Measurements from ENCODE around the gene PRKRIP1.
"Not testable (repeated sequence)": the region's sequence is repeated elsewhere in the genome, so short reads cannot be mapped to it uniquely, and the experiment has no call there.

The PRKRIP1 gene

DNA sequence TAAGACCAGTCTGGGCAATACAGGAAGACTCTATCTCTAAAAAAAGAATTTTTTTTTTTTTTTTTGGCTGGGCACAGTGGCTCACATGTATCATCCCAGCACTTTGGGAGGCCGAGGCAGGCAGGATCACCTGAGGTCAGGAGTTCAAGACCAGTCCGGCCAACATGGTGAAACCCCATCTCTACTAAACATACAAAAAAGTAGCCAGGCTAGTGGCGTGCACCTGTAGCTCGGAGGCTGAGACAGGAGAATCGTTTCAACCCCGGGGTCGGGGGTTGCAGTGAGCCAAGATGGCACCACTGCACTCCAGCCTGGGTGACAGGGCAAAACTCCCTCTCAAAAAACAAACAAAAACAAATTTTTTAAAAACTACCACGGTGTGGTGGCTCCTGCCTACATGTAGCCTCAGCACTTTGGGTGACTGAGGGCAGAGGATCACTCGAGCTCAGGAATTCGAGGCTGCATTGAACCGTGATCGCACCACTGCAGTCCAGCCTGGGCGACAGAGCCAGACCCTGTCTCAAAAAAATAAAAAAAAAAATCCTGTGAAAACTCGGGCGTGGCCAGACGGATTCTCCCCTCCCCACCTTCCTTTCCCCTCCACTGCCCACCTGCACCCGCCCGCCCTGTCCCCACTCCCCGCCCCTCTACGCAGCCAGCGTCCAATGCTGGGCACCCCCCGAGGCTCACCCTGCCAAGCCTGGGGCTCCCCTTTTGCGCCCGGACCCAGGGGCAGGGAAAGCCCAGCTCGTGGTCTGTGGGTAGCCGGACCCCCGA, 36.5 kb downstream of the PRKRIP1 start:
- peak in 1 of 3 donors; percentile 15 for DNase-seq

- peak; percentile 82 to 96 (median 91) for DNase-seq
Observed at GRCh38 chr7:102433219-102434038, 37.3 kb downstream of the PRKRIP1 start, which contains the start of gene ORAI2. Gene ORAI2 (plus strand): TSS chr7:102433575. CDS start chr7:102438957, 5,382 bp downstream.

DNA sequence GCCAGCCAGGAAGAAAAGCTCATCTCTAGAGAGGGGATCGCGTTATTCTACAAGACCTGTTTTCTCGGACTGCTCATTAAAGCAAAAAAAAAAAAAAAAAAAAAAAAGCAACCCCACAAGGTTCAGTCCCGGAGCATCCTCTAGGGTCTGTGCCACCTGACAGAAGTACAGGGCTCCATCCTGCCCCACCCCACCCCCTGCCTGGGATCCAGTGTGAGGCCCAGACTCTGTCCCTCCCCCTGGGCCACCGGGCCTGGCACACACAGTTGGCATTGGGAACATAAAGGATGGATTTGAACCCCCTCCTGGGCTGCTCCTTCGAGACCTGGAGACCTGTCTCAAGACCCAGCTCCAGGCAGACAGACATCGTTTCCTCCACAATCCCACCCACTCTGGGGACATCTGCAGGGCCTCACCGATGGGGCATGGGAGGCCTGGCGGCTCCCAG, 37.9 kb downstream of the PRKRIP1 start:
- no peak for DNase-seq

- DNase-seq: no peak
Observed at GRCh38 chr7:102436118-102436517, 40.0 kb downstream of the PRKRIP1 start.

DNA sequence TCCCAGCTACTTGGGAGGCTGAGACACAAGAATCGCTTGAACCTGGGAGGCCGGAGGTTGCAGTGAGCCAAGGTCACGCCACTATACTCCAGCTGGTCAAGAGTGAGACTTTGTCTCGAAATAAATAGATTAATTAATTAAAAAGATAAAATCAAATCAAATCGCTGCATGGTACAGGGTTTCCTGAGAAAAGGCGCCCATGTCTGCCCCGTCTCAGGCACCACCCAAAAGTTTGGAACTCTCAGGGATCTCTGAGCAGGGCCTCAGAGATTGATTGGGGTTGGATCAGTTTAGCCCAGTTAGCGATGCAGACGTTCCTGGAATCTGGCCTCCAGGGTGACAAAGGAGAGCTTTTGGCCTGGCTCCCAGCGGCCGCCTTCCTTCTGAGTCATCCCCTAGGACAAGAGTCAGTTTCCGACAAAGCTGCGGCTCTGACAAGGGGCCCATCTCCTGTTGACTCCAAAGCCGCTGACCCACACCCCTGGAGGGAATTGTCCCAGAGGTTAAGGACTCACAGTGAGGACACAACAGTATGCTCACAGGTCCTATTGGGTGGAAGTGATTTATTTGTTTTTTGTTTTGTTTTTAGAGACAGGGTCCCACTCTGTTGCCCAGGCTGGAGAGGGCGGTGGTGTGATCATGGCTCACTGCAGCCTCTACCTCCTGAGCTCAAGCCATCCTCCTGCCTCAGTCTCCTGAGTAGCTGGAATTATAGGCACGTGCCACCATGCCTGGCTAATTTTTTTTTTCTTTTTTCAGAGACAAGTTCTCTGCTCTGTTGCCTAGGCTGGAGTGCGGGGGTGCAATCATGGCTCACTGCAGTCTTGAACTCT, 44.0 kb downstream of the PRKRIP1 start:
- no peak for DNase-seq

DNA sequence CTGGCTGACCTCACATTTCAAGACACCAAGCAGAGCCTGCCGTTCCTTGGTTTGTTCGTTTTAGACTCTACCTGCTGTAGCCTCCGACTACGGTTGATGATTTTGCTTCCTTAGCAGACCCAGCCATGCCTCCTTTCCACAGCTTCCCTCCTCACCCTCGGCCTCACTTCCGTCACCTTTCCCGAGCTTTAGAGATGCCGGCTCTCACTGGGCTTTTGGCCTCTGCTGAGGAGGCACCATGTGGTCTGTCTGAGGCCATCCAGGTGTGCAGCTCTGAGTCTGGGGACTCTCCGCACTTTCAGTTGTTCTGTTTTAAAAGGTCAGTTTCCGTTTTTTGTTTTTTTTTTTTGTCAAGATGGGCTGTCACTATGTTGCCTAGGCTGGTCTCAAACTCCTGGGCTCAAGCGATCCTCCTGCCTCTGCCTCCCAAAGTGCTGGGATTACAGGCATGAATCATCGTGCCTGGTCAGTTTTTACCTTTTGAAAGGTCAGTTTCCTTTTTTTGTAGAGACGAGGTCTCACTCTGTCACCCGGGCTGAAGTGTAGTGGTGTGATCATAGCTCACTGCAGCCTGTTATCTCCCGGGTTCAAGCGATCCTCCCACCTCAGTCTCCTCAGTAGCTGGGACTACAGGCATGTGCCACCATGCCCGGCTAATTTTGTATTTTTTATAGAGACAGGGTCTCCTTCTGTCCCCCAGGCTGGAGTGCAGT, 49.0 kb downstream of the PRKRIP1 start:
- DNase-seq: no peak

DNA sequence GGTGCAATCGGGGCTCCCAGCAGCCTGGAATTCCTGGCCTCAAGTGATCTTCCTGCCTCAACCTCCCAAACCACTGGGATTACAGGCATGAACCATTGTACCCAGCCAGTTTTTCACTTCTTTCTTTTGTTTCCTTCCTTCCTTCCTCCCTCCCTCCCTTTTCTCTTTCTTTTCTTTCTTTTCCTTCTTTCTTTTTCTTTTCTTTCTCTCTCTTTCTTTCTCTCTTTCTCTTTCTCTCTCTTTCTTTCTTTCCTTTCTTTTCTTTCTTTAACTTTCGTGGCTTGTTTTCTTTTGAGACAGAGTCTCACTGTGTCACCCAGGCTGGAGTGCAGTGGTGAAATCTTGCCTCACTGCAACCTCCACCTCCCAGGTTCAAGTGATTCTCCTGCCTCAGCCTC, 49.5 kb downstream of the PRKRIP1 start:
- no peak for DNase-seq

DNA sequence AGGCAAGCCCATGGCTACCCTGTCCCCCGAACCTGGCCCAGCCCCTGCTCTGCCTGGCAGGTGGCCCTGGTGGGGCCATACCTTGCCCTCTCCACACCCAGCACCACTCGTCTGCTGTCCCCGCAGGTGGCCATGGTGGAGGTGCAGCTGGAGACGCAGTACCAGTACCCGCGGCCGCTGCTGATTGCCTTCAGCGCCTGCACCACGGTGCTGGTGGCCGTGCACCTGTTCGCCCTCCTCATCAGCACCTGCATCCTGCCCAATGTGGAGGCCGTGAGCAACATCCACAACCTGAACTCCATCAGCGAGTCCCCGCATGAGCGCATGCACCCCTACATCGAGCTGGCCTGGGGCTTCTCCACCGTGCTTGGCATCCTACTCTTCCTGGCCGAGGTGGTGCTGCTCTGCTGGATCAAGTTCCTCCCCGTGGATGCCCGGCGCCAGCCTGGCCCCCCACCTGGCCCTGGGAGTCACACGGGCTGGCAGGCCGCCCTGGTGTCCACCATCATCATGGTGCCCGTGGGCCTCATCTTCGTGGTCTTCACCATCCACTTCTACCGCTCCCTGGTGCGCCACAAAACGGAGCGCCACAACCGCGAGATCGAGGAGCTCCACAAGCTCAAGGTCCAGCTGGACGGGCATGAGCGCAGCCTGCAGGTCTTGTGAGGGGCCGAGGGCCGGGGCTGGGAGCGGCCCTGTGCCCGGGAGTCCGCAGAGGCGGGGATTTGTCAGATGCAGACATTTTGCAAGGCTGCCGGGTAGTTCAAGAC, 50.4 kb downstream of the PRKRIP1 start:
- no peak for DNase-seq

- DNase-seq: no peak
Observed at GRCh38 chr7:102447311-102447710, 51.1 kb downstream of the PRKRIP1 start.

DNA sequence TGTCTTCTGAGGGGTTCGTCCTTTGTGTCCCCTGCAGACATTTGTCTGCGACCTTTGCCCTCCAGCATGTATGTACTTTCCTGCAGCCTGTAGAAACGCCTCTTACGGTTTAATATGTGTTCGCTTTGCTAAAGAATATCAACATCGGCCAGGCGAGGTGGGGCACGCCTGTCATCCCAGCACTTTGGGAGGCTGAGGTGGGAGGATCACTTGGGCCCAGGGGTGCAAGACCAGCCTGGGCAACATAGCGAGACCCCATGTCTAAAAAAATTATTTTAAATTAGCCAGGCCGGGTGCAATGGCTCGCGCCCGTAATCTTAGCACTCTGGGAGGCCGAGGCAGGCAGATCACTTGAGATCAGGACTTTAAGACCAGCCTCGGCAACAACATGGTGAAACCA, 53.0 kb downstream of the PRKRIP1 start:
- no peak for DNase-seq

DNA sequence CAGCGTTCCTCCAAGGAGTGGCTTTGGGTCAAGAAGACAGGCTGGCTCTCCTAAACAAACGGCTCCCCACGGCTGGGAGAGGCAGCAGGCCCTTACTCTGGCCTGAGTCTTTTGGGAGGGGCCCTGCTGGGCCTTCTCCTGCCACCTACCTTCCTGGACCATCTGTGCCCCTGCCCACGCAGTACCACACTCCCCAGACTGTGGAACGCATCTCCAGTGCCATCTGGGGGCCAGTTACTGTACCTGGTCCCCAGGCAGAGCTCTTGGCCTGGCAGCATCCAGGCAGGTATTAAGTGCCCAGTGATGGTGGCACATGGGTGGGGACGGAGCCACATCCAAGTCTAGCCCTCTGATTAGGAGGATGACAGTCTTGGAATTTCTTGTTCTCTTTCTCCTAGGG, 54.1 kb downstream of the PRKRIP1 start:
- peak; percentile 51 to 68 (median 51) for DNase-seq

DNA sequence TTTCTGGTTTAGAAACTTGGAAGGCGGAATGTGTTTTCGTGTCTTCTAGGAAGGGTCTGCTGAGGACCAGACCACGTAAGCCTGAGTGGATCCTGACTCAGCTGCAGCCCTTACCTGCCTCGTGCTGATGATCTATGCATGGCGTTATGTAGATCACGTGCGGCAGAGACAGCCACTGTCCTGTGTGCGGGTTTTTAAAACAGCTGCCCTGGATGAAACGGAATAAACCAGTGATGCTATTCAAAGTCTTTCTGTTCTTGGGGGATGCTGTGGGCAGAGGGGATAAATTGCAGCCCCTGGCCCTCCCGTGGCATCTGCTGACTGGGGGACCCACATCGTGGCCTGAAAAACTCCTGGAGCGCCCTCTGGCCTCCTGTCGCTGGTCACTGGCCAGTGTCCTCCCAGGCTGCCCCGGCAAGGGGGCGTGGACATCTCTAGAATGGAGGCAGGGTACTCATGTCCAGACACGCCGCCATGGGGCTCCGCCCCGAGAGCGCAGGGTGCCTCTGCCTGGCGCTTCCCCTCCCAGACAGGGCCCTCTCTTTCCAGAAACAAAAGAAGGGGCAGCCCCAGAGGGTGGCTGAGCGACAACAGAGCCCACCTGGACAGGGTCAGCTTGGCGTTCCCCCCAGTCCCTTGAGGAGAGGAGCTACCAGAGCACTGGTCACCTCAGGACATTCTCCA, 55.4 kb downstream of the PRKRIP1 start:
- no peak for DNase-seq

- no peak for DNase-seq
Observed at GRCh38 chr7:102452451-102452850, 56.3 kb downstream of the PRKRIP1 start.

DNA sequence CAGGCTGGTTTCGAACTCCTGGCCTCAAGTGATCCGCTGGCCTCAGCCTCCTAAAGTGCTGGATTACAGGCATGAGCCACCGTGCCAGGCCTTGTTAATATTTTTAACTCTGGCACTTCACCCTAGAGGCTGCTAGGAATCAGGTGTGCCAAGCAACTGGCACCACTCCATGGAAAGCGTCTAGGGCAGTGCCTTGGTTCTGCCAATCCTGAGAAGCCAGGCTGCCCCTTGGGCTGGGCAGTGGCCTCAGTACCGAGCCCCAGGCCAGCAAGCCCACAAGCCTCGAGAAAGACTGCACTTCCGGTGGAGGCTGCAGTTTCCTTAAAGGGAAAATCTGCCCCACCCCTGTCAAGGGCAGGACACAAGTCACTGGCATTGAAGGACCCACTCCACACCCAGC, 57.2 kb downstream of the PRKRIP1 start:
- no peak for DNase-seq

- no peak for DNase-seq
Observed at GRCh38 chr7:102454468-102454867, 58.3 kb downstream of the PRKRIP1 start.

DNA sequence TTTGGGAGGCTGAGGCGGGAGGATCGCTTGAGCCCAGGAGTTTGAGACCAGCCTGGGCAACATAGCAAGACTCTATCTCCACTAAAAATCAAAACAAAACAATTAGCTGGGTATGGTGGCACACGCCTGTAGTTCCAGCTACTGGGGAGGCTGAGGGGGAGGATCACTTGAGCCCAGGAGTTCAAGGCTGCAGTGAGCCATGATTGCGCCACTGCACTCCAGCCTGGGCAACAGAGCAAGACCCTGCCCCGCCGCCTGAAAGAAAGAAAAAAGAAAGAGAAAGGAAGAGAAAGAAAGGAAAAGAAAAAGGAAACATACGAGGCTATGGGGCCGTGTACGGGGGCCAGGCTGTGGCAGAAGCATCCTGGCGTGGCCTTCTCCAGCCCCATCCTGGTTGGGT, 58.8 kb downstream of the PRKRIP1 start:
- DNase-seq: not testable (repeated sequence)

- DNase-seq: no peak
Observed at GRCh38 chr7:102455596-102455995, 59.4 kb downstream of the PRKRIP1 start.

DNA sequence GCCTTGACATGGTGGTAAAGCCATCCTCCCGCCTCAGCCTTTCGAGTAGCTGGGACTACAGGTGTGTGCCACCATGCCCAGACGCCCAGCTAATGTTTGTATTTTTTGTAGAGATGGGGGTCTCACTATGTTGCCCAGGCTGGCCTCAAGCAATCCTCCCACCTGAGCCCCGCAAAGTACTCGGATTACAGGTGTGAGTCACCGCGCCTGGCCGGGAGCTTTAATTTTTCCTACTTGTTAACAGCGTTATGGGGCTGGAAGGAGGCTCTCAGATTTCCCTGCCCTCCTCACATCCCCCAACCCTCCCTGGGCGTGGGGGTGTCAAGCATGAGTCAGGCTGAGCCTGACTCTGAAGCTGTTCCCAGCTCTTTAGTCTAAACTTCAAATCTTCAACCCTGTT, 60.2 kb downstream of the PRKRIP1 start:
- DNase-seq: peak in 1 of 3 donors; percentile 4

DNA sequence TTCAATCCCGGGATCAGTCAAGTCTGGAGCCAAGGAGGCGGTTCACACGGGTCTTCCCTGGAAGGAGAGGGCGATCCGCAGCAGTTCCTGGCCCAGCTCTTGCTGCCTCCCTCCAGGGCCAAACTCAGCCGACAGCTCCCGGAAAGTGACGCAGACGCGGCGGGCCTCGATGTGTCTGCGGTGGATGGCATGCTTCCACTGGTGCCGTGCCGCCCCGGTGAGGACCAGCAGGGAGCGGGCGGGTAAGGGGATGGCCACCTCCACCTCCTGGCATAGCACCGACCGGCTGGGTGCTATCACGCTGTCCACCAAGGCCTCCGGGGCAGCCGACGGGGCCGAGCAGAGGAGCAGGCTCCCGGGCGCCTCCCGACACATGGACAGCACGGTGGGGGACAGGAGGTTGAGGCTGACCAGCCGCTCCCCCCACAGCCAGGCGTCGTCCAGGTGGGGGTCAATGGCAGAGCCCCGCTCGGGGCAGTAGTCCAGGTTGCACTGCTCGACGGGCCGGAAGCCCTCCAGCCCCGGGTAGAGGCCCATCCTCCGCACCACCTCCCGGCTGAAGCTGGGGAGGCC, 61.3 kb downstream of the PRKRIP1 start:
- no peak for DNase-seq

- no peak for DNase-seq
Observed at GRCh38 chr7:102459221-102459844, 63.2 kb downstream of the PRKRIP1 start.

All from suppressor macrophage treated with lipopolysaccharide for 1 hour (primary cell).